Pons (tissue), 1 donor: ENCODE results near the gene ZNF207.
"Not testable (repeated sequence)": the region's sequence is repeated elsewhere in the genome, so short reads cannot be mapped to it uniquely, and the experiment has no call there.

Source experiments
- DNase-seq: peaks from one replicate; pipeline ENCODE4 v3.0.0-alpha.2; 2016; ENCODE audit warnings: low spot score

Gene ZNF207

DNA sequence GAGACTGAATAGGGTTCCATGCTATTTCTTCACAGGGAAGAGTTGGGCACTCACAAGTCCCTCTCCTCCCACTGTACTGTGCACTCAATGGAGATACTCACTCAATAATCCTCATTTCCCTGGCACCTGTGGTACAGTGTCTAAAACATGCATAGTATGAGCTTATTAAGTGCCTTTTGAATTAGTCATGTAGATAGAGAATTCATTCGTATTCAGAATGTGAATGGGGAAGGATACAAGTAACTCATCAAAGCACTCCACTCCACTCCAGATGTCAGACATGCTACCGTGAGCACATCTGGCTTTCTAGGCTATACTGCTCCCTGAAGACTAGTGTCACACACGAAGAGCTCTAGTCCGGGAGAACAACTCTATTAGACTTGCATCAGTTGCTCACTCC lies 14.3 kb upstream of the ZNF207 start:
- no peak for DNase-seq

- peak; percentile 31 for DNase-seq
Measured at GRCh38 chr17:32341141-32341856, 8.7 kb upstream of the ZNF207 start.

DNA sequence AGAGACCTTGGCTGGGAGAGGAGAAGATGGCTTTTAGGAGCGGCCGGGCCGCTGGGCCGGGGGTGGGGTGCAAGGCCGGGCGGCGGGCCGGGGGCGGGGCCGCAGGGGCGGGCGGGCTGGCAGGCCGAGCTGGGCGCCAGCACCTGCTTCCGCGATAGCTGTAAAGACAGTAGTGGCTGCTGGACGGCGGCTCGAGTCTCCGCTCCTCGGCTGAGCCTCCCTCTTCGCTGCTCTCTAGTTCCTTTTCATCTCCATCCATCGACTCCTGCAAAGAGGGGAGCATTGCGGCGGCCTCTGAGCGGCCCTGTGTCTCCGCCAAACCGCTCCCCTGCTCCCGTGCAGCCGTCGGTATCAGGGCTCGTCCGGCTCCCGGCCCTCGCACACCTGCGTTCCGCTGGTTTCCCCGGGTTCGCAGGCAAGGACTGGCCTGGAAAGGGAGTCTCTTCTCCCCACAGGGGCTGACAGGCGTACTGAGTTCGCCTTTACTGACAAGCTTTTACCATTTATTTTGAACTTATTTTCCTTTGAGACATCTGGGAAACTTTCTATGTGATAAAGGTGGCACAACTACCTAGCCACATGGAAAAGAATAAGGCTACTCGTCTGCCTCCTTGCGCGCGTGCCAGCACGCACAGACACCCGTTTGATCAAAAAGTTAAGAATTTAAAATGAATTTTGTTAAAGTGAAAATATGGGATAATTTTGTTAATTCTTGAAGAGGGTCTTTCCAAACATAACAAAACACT lies 7.9 kb upstream of the ZNF207 start, which contains the start of gene C17orf75:
Gene C17orf75 (minus strand): TSS at position 317 of the 746 bp plus-strand sequence. CDS start 34 bp downstream, at position 283.
- DNase-seq: peak; percentile 61

- no peak for DNase-seq
Measured at GRCh38 chr17:32342603-32343325, 7.2 kb upstream of the ZNF207 start.

DNA sequence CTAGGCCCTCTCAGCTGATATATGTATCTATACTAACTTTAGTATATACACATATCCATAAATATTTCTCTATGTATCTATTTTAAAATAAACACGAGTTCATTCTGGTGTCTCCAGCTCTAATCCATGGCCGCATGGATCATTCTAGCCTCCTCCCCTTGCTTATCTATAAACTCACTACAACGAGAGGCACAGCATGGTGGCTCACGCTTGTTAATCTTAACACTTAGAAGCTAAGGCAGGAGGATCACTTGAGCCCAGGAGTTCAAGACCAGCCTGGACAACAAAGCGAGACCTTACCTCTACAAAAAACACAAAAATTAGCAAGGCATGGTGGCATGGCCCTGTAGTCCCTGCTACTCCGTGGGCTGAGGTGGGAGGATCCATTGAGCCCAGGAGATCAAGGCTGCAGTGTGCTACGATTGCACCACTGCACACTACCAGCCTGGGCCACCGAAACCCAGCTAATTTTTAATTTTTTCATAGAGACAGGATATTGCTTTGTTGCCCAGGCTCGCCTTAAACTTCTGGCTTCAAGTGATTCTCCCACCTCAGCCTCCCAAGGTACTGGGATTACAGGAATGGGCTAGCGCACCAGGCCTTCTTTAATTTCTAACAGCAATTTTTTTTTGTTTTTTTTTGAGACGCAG lies 3.9 kb upstream of the ZNF207 start:
- DNase-seq: no peak

- DNase-seq: no peak
Measured at GRCh38 chr17:32348483-32348800, 1.5 kb upstream of the ZNF207 start.

DNA sequence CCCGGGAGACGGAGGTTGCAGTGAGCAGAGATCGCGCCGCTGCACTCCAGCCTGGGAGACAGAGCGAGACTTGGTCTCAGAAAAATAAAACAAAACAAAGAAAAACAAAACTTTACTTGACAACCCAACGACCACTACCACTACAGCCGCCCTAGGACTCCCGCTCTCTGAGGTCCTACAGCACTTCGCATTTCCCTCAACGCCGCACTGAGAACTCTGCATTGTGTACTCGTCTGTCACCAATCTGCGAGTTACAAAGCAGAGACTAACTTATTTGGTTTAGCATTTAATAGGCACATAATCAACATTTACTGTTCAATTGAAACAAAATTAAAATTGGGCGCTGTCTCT lies 479 bp upstream of the ZNF207 start:
- peak; percentile 50 for DNase-seq

GRCh38 chr17:32350666-32351418 lies 885 bp downstream of the ZNF207 start:
- DNase-seq: peak; percentile 44

DNA sequence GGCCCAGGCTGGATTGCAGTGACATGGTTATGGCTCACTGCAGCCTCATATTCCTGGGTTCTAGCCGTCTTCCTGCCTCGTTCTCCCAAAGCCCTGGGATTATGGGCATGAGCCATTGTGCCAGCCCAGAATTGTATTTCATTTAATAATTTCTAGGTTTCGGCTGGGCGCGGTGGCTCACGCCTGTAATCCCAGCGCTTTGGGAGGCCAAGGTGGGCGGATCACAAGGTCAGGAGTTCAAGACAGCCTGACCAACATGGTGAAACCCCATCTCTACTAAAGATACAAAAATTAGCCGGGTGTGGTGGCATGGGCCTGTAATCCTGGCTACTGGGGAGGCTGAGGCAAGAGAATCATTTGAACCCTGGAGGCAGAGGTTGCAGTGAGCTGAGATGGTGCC lies 2.8 kb downstream of the ZNF207 start:
- not testable (repeated sequence) for DNase-seq

DNA sequence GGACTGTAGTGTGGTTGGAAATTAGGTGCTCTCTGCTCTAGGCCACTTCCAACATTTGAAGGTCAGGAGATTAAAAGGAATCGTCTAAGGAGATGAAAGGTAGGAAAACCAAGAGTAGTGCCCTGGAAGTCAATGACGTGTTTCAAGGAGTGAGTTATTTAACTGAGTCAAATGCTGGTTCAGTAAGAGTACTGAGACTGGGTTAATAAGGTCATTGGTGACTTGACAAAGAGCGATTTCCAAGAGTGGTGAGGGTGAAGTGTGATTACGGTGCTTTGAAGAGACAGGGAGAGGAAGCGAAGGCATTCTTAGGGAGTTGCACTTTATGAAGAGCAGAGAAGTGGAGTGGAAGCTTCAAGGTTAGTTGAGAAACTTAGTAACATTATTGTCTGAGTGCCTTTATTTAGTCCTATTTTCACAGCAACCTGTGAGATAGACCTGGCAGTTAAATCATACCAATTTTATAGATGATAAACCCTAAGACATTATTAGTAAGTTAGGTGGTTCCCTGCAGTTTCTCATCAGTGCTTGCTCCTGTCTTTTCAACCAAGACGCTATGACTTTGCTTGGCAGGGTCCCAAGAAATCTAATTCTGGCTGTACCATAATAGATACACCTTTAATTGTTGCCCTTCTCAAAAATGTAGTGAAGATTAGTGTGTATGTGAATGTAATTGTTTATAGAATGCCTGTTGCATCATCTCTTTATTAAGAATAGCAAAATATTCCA lies 5.9 kb downstream of the ZNF207 start:
- no peak for DNase-seq

DNA sequence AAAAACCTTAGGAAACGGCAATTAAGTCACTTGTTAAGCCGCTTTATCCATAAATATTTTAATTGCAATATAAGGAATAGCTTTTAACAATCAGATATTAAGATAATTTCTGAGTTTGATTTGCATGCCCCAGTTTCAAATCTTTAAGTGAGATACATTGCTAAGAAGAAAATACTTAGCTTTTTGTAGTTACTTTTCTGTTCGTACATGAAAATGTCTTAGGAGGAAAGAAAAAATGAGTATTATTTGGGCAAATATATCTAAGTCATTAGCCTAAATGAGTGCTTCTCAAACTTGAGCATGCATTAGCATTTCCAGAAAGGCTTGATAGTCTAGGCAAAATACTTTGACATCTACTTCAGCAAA lies 6.4 kb downstream of the ZNF207 start:
- no peak for DNase-seq

GRCh38 chr17:32356750-32357149 lies 6.8 kb downstream of the ZNF207 start:
- no peak for DNase-seq

GRCh38 chr17:32357615-32358014 lies 7.7 kb downstream of the ZNF207 start:
- no peak for DNase-seq

DNA sequence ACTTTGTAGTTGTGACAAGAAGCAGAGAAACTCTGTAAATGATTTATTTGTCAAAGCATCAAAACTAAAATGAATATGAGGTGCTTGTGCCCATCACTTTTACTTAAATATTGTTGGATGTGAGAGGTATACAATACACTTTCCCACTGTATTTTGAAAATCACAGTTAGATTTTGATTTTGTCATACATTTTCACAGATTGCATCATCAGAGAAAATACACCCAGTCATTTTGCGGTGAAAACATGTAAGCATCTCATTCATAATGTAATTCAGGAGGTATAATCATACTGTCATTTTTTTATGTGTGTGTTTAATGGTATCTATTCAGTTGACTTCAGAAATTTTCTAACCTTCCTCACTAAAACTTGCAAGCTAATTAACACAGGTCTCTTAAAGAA lies 11.3 kb downstream of the ZNF207 start:
- no peak for DNase-seq

DNA sequence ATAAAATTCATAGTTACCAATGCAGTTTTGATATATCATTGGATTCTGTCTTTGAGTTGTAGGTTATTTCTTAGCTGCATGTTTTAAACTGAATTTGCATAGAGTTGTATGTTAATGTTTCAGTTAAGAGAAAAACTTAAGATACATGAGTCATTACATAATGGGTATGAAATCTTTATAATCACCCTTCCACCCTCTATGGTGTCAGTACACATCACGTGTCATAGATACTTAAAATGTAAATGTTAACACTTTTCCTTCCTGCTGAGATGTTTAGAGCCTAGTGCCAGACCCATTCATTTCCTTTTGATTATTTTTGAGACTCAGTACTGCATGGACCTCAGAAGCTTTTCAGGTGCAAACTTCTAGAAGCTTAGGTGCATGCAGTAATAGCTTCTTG lies 20.5 kb downstream of the ZNF207 start:
- DNase-seq: no peak

GRCh38 chr17:32382526-32383223 lies 32.7 kb downstream of the ZNF207 start:
- DNase-seq: no peak

GRCh38 chr17:32383926-32384434 lies 34.0 kb downstream of the ZNF207 start:
- no peak for DNase-seq

- DNase-seq: no peak
Measured at GRCh38 chr17:32385121-32385520, 35.2 kb downstream of the ZNF207 start.

DNA sequence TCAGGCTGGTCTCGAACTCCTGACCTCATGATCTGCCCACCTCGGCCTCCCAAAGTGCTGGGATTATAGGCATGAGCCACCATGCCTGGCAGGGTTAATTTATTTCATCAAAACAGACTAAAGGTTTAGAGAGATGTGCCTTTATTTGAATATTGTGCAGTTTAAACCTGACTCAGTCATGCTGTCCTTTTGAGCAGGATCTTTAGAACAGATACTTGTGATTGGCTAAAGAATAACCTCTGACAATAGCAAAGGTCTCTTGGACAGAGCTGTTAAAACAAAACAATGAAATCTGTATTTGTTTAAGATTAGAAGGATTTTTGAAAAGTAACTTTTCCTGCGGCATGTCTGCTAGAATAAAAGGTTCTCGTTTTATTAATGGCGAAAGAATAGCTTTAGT lies 36.0 kb downstream of the ZNF207 start:
- DNase-seq: no peak

DNA sequence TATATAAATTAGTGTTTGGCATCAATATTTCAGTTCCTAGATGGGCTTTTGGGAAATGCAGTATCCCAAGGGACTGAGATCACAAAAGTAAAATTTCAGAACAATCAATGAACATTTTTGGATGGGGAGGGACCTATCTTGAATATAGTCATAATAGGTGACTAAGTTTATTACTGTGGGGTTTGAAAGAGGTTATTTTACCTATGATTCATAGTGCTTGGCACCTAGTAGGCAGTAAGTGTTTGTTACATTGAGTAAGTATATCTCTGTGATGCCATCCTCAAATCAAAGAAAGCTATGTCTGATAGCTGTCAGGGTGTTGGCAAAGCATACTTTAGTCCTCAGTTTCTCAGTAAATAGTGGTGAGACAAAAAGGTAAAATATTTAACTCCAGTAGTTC lies 36.9 kb downstream of the ZNF207 start:
- no peak for DNase-seq
